GM18909 (cell line): ENCODE results near the gene LMAN1L.
"Not testable (repeated sequence)": the region's sequence is repeated elsewhere in the genome, so short reads cannot be mapped to it uniquely, and the experiment has no call there.

Experiments
- ATAC-seq: cut with Tn5 transposase; IDR thresholded peaks from one replicate; pipeline ENCODE4 v1.9.1; 2021; ENCODE audit warnings: mild to moderate bottlenecking; ENCODE audit not compliant: unreplicated experiment, poor library complexity

The LMAN1L gene

GRCh38 chr15:74781431-74782258, 31.0 kb upstream of the LMAN1L start, which contains the start of gene CSK:
Gene CSK, plus strand, starts transcription at chr15:74782080. Its CDS starts 16,218 bp downstream, at chr15:74798298.
- peak; percentile 45 for ATAC-seq

- ATAC-seq: peak; percentile 8
Observed at GRCh38 chr15:74782259-74783071, 30.2 kb upstream of the LMAN1L start.

GRCh38 chr15:74783072-74783807, 29.4 kb upstream of the LMAN1L start:
- no peak for ATAC-seq

- no peak for ATAC-seq
Observed at GRCh38 chr15:74783808-74784175, 28.8 kb upstream of the LMAN1L start.

GRCh38 chr15:74784426-74785193, 28.0 kb upstream of the LMAN1L start:
- ATAC-seq: no peak

- ATAC-seq: no peak
Observed at GRCh38 chr15:74785194-74786032, 27.2 kb upstream of the LMAN1L start.

GRCh38 chr15:74786081-74786480, 26.6 kb upstream of the LMAN1L start:
- ATAC-seq: not testable (repeated sequence)

GRCh38 chr15:74786551-74787165, 26.0 kb upstream of the LMAN1L start:
- no peak for ATAC-seq

GRCh38 chr15:74787251-74788041, 25.2 kb upstream of the LMAN1L start:
- peak; percentile 48 for ATAC-seq

GRCh38 chr15:74788042-74788682, 24.5 kb upstream of the LMAN1L start:
- no peak for ATAC-seq

- peak; percentile 34 for ATAC-seq
Observed at GRCh38 chr15:74788683-74789151, 23.9 kb upstream of the LMAN1L start.

GRCh38 chr15:74789171-74789631, 23.4 kb upstream of the LMAN1L start:
- no peak for ATAC-seq

GRCh38 chr15:74789741-74790079, 22.9 kb upstream of the LMAN1L start:
- ATAC-seq: no peak

GRCh38 chr15:74790080-74790916, 22.3 kb upstream of the LMAN1L start:
- ATAC-seq: no peak

- no peak for ATAC-seq
Observed at GRCh38 chr15:74791007-74791406, 21.6 kb upstream of the LMAN1L start.

- ATAC-seq: no peak
Observed at GRCh38 chr15:74791667-74792066, 21.0 kb upstream of the LMAN1L start.
